K562 (cell line): ENCODE data around the gene TTC13. TPM values are rescaled to one million over a fixed set of nuclear protein-coding genes. Genes with fewer than 3 reads are reported as not detected.

Source experiments
- ATAC-seq: fragments of 200-7000 bp; cut with Tn5 transposase; 3 replicates; pipeline ENCODE4 v1.9.1; 2020; ENCODE audit warnings: moderate library complexity
- BruUV-seq: library from RNA; stranded (reverse); fragments of 400-500 nt; replicated peaks from 2 replicates; lab custom pipeline; 2021; lab: Mats Ljungman, UMichigan
- CTCF ChIA-PET: fragments of 300-600 bp; formaldehyde crosslinking; extraction: SDS; loops from one replicate; lab custom pipeline; 2021; ENCODE audit warnings: low intra/inter-chr PET ratio; lab: Yijun Ruan, JAX
- POLR2A ChIA-PET: fragments of 300-600, 350-650 bp; sonication (Branson Sonifier 250); formaldehyde crosslinking; extraction: SDS; loops from one replicate; lab custom pipeline; 2021; ENCODE audit warnings: antibody characterized with exemption, inconsistent platforms; lab: Yijun Ruan, JAX
- DNase-seq, 4 experiments: peaks; one replicate each; pipeline versions ENCODE4 v3.0.0 to v3.0.0-alpha.2; 2011 to 2018; ENCODE audit warnings: low spot score in 3 of 4, mixed read lengths in 3 of 4; ENCODE audit errors: extremely low read depth in 1 of 4
- FAIRE-seq: peaks from 2 replicates; lab custom pipeline; 2011; peaks lifted over from hg19 to GRCh38; lab: Jason Lieb, UNC
- H2AFZ ChIP-seq: 2 replicates; pipeline ENCODE4 v1.6.0; 2011; ENCODE audit warnings: low read depth, low read length, control low read depth, inconsistent platforms
- H3K27ac ChIP-seq: fragments of 200-600 bp; 3 replicates; pipeline ENCODE4 v1.8.0; 2011; ENCODE audit warnings: low read depth, mild to moderate bottlenecking, control low read depth, inconsistent platforms, low read length, moderate library complexity, mixed read lengths; ENCODE audit errors: extremely low read depth
- H3K27me3 ChIP-seq, 2 experiments: fragments of 300-600 bp in 1 of 2; 2 replicates in 1 of 2; 3 replicates in 1 of 2; pipeline versions ENCODE4 v1.6.0 to v1.8.0; 2011; ENCODE audit warnings: inconsistent platforms in 2 of 2, low read length in 2 of 2, mild to moderate bottlenecking in 1 of 2, mixed read lengths in 1 of 2, moderate library complexity in 1 of 2; ENCODE audit not compliant: control insufficient read depth in 2 of 2, insufficient read depth in 2 of 2
- H3K36me3 ChIP-seq: fragments of 300-600 bp; 3 replicates; pipeline ENCODE4 v1.8.0; 2011; ENCODE audit warnings: mild to moderate bottlenecking, low read length, inconsistent platforms; ENCODE audit not compliant: control insufficient read depth, insufficient read depth
- H3K4me1 ChIP-seq, 2 experiments: fragments of 200-600 bp in 1 of 2; replicated peaks in 1 of 2; 2 replicates in 1 of 2; 3 replicates in 1 of 2; pipeline versions ENCODE4 v1.5.1 to v1.8.0; 2011; ENCODE audit warnings: inconsistent platforms in 2 of 2, low read length in 2 of 2, mild to moderate bottlenecking in 1 of 2, mixed read lengths in 1 of 2, moderate library complexity in 1 of 2; ENCODE audit not compliant: control insufficient read depth in 2 of 2, insufficient read depth in 2 of 2
- H3K4me2 ChIP-seq: 2 replicates; pipeline ENCODE4 v1.6.1; 2011; ENCODE audit warnings: low read length, control low read depth, inconsistent platforms, mixed read lengths; ENCODE audit not compliant: insufficient read depth
- H3K4me3 ChIP-seq: fragments of 200-600 bp; sonication (generic), shearing (Covaris generic); 2 replicates; pipeline ENCODE4 v1.5.1; 2016; ENCODE audit warnings: control low read depth, inconsistent platforms
- H3K79me2 ChIP-seq: fragments of 200-600 bp; 3 replicates; pipeline ENCODE4 v1.8.0; 2011; ENCODE audit warnings: low read length, inconsistent platforms; ENCODE audit not compliant: control insufficient read depth, insufficient read depth
- H3K9ac ChIP-seq, 2 experiments: 2 replicates each; pipeline versions ENCODE4 v1.6.0 to v1.6.1; 2011; ENCODE audit warnings: low read depth in 2 of 2, low read length in 2 of 2, control low read depth in 1 of 2, inconsistent platforms in 1 of 2, mild to moderate bottlenecking in 1 of 2, mixed read lengths in 1 of 2; ENCODE audit not compliant: insufficient read depth in 1 of 2
- H3K9me1 ChIP-seq: one replicate; pipeline ENCODE4 v1.6.0; 2011; ENCODE audit warnings: inconsistent platforms, mild to moderate bottlenecking, low read length, moderate library complexity; ENCODE audit not compliant: control insufficient read depth, insufficient read depth
- H3K9me3 ChIP-seq: replicated peaks from 2 replicates; pipeline ENCODE4 v1.5.1; 2011; ENCODE audit warnings: low read depth, low read length, inconsistent platforms; ENCODE audit not compliant: control insufficient read depth, insufficient read depth
- H4K20me1 ChIP-seq: replicated peaks from 2 replicates; pipeline ENCODE4 v1.6.1; 2011; ENCODE audit warnings: low read length, inconsistent platforms, mixed read lengths; ENCODE audit not compliant: control insufficient read depth, insufficient read depth
- FIP1L1 ChIP-seq: fragments of 200-400 bp; formaldehyde crosslinking; IDR thresholded peaks from 2 replicates; pipeline ENCODE4 v1.6.1; 2018; ENCODE audit warnings: mild to moderate bottlenecking, low read depth, low read length; ENCODE audit not compliant: poor library complexity, severe bottlenecking
- KLF16 ChIP-seq: IDR thresholded peaks from 2 replicates; pipeline ENCODE4 v1.6.1; 2016; ENCODE audit warnings: antibody characterized with exemption
- MAFF ChIP-seq: IDR thresholded peaks from 2 replicates; pipeline ENCODE4 v1.6.1; 2012; ENCODE audit warnings: low read length, improper control_type of control experiment
- MXI1 ChIP-seq: IDR thresholded peaks from 2 replicates; pipeline ENCODE4 v1.6.1; 2011; ENCODE audit warnings: low read depth, mild to moderate bottlenecking, improper control_type of control experiment, low read length
- PML ChIP-seq: IDR thresholded peaks from 2 replicates; pipeline ENCODE4 v1.6.1; 2012; ENCODE audit warnings: low read length, inconsistent platforms
- RAD51 ChIP-seq: fragments of 450-650 bp; IDR thresholded peaks from 2 replicates; pipeline ENCODE4 v1.7.1; 2016; ENCODE audit warnings: low read depth, mild to moderate bottlenecking, borderline replicate concordance
- RBM17 ChIP-seq: fragments of 200-400 bp; formaldehyde crosslinking; IDR thresholded peaks from 2 replicates; pipeline ENCODE4 v1.6.1; 2017; ENCODE audit warnings: low read depth, mild to moderate bottlenecking, low read length, borderline replicate concordance
- SP1 ChIP-seq: sonication (generic); formaldehyde crosslinking; IDR thresholded peaks from 2 replicates; pipeline ENCODE4 v1.8.1; 2022; ENCODE audit warnings: mild to moderate bottlenecking, missing genetic modification reagents
- SP2 ChIP-seq: IDR thresholded peaks from 2 replicates; pipeline ENCODE4 v1.6.1; 2011; ENCODE audit warnings: mild to moderate bottlenecking, low read depth, low read length, moderate library complexity; ENCODE audit not compliant: poor library complexity, severe bottlenecking; ENCODE audit errors: extremely low read depth
- TAF1 ChIP-seq: IDR thresholded peaks from 2 replicates; pipeline ENCODE4 v1.6.1; 2011; ENCODE audit warnings: mild to moderate bottlenecking, low read length, moderate library complexity; ENCODE audit not compliant: insufficient read depth, control insufficient read depth, severe bottlenecking; ENCODE audit errors: extremely low read depth
- ZNF717 ChIP-seq: fragments of 250-450 bp; sonication (Bioruptor Pico); IDR thresholded peaks from 2 replicates; pipeline ENCODE4 v1.5.0; 2021
- ZNF77 ChIP-seq: fragments of 250-450 bp; sonication (Bioruptor Pico); IDR thresholded peaks from 2 replicates; pipeline ENCODE4 v1.5.0; 2020
- ZNF778 ChIP-seq: fragments of 450-650 bp; formaldehyde crosslinking; IDR thresholded peaks from 2 replicates; pipeline ENCODE4 v1.4.0; 2020; ENCODE audit warnings: mild to moderate bottlenecking, moderate library complexity
- WGBS: fragments of 100-300 bp; shearing (Covaris generic); methylation state at CpG from one replicate; pipeline ENCODE4 v1.1.6; 2016; ENCODE audit warnings: low coverage, mixed read lengths; ENCODE audit not compliant: insufficient coverage; ENCODE audit errors: missing lambda C conversion rate; 5-methylcytosine and 5-hydroxymethylcytosine counted together
- in situ Hi-C: fragments of 300-500 bp; cut with MboI; formaldehyde crosslinking; loops from 4 replicates; pipeline ENCODE4 v1.15.0; 2018; ENCODE audit warnings: inconsistent platforms, mixed read lengths
- intact Hi-C: fragments of 100-400 bp; cut with micrococcal nuclease; formaldehyde crosslinking; loops from 2 replicates; pipeline ENCODE4 v1.14.2; 2022
- polyA plus RNA-seq, 8 experiments: library from polyadenylated mRNA; depleted of rRNA in 4 of 8; stranded (reverse) in 5 of 8; unstranded in 3 of 8; fragments of >200 nt; fragmentation: Nextera tagmentation in 2 of 8; fragmentation: Illumina TruSeq in 1 of 8; extraction: Ambion mirVana in 2 of 8; extraction: Trizol in 1 of 8; gene quantifications; 2 replicates each; pipeline versions ENCODE4 v1.2.1 to v1.2.3, GENCODE V29; 2011 to 2014; ENCODE audit warnings: inconsistent platforms in 1 of 8, missing spikeins in 1 of 8
- total RNA-seq, 7 experiments: library from RNA; depleted of rRNA in 6 of 7; stranded (reverse); fragments of >200 nt in 6 of 7; fragmentation: Illumina TruSeq in 2 of 7; extraction: Trizol in 2 of 7; gene quantifications; 2 replicates each; pipeline versions ENCODE4 v1.2.1 to v1.2.3, GENCODE V29; 2011 to 2021; ENCODE audit warnings: low replicate concordance in 1 of 7
- TF ChIP-seq, protein P1 (sequence below): fragments of 250-450 bp; sonication (Bioruptor Pico); IDR thresholded peaks from 2 replicates; pipeline ENCODE4 v1.8.0; 2022; ENCODE audit warnings: moderate library complexity, mild to moderate bottlenecking, inconsistent platforms
- TF ChIP-seq, protein P2 (sequence below): sonication (generic); formaldehyde crosslinking; IDR thresholded peaks from 2 replicates; pipeline ENCODE4 v1.9.0; 2022; ENCODE audit warnings: mild to moderate bottlenecking, missing genetic modification reagents
- TF ChIP-seq, protein P3 (sequence below): fragments of 450-650 bp; IDR thresholded peaks from one replicate; pipeline ENCODE4 v1.6.1; 2018; ENCODE audit warnings: mild to moderate bottlenecking, moderate library complexity; ENCODE audit not compliant: partially characterized antibody
- TF ChIP-seq, protein P4 (sequence below): fragments of 250-450 bp; sonication (Bioruptor Pico); IDR thresholded peaks from 2 replicates; pipeline ENCODE4 v1.5.1; 2021; ENCODE audit warnings: mild to moderate bottlenecking

Gene TTC13
- total and polyA plus RNA-seq, 9 of the 15 experiments (the other 6 are each of a cell fraction or from before 2014, with no cell fraction given) = 1.7 to 13.8 (median 9.6) TPM

DNA sequence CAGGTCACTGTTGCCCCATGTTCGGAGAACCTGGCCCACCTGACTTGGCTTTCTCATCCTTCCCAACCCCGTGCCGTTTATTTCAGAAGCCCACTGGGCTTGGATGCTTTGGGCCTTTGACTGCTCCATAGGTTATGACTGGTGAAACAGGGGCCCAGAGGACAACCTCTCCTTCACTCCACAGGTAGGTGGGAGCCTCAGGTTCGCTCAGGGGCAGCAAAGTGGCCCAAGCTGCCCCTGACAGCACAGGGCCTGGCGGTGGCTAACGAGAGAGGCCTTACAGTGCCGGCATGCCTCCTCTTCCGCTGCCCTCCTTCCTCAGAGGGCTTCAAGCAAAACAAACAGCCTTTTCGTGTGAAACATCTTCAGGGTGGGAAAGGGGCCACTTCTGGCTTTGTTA is 44.5 kb upstream of the TTC13 start:
- no peak for FAIRE-seq
- no peak overlapping the region for H2AFZ ChIP-seq
- H3K27ac ChIP-seq = no peak overlapping the region
- H3K4me2 ChIP-seq = no peak overlapping the region
- no peak overlapping the region for H3K4me3 ChIP-seq
- in situ Hi-C loops = no loop called here
- 88% methylated on average over 9 of the region's 9 CpGs for WGBS
- no peaks in the 10 kb centered on the region for H3K9me3 ChIP-seq
- no peaks in the 10 kb centered on the region for H3K27me3 ChIP-seq
- 0 out of 3 replicates have a peak, but pooled peaks cover 12% of the 10 kb centered on the region for H3K79me2 ChIP-seq
- no peak for DNase-seq
- no peak for TF ChIP-seq PML
- TF ChIP-seq ZNF77 (CRISPR knock-in tag) = no peak
- no peak for TF ChIP-seq KLF16
- no peak for TF ChIP-seq SP2
- TF ChIP-seq, protein P1, sequence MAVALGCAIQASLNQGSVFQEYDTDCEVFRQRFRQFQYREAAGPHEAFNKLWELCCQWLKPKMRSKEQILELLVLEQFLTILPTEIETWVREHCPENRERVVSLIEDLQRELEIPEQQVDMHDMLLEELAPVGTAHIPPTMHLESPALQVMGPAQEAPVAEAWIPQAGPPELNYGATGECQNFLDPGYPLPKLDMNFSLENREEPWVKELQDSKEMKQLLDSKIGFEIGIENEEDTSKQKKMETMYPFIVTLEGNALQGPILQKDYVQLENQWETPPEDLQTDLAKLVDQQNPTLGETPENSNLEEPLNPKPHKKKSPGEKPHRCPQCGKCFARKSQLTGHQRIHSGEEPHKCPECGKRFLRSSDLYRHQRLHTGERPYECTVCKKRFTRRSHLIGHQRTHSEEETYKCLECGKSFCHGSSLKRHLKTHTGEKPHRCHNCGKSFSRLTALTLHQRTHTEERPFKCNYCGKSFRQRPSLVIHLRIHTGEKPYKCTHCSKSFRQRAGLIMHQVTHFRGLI (CRISPR knock-in tag) = no peak
- TF ChIP-seq RBM17 = no peak
- TF ChIP-seq RAD51 = no peak
- TF ChIP-seq, protein P2, sequence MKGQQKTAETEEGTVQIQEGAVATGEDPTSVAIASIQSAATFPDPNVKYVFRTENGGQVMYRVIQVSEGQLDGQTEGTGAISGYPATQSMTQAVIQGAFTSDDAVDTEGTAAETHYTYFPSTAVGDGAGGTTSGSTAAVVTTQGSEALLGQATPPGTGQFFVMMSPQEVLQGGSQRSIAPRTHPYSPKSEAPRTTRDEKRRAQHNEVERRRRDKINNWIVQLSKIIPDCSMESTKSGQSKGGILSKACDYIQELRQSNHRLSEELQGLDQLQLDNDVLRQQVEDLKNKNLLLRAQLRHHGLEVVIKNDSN (CRISPR knock-in tag) = no peak
- TF ChIP-seq MXI1 = no peak
- no peak for TF ChIP-seq FIP1L1
- TF ChIP-seq, protein P3, sequence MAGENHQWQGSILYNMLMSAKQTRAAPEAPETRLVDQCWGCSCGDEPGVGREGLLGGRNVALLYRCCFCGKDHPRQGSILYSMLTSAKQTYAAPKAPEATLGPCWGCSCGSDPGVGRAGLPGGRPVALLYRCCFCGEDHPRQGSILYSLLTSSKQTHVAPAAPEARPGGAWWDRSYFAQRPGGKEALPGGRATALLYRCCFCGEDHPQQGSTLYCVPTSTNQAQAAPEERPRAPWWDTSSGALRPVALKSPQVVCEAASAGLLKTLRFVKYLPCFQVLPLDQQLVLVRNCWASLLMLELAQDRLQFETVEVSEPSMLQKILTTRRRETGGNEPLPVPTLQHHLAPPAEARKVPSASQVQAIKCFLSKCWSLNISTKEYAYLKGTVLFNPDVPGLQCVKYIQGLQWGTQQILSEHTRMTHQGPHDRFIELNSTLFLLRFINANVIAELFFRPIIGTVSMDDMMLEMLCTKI = no peak
- TF ChIP-seq ZNF717 (CRISPR knock-in tag) = no peak
- TF ChIP-seq ZNF778 (CRISPR knock-in tag) = no peak
- TF ChIP-seq SP1 (CRISPR knock-in tag) = no peak
- TF ChIP-seq, protein P4, sequence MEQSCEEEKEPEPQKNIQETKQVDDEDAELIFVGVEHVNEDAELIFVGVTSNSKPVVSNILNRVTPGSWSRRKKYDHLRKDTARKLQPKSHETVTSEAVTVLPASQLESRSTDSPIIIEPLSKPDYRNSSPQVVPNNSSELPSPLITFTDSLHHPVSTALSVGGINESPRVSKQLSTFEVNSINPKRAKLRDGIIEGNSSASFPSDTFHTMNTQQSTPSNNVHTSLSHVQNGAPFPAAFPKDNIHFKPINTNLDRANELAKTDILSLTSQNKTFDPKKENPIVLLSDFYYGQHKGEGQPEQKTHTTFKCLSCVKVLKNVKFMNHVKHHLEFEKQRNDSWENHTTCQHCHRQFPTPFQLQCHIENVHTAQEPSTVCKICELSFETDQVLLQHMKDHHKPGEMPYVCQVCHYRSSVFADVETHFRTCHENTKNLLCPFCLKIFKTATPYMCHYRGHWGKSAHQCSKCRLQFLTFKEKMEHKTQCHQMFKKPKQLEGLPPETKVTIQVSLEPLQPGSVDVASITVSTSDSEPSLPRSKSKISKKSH (CRISPR knock-in tag) = no peak
- TF ChIP-seq TAF1 = no peak
- no peak for TF ChIP-seq MAFF
- ATAC-seq = no peak
- ChIA-PET POLR2A (no interaction called here), CTCF (no interaction called here)
- H3K36me3 ChIP-seq = peaks cover 40% of the 10 kb centered on the region; the same call in 2 of the 3 replicates
- no peak overlapping the region for H3K9ac ChIP-seq
- H3K9me1 ChIP-seq = no peaks in the 10 kb centered on the region
- H4K20me1 ChIP-seq = peaks cover 14% of the 10 kb centered on the region; the same call in 1 of the 2 replicates
- peaks cover 0 to 3% of the 10 kb centered on the region in 2 experiments; a peak in 3 of 5 replicates for H3K4me1 ChIP-seq
- intact Hi-C loops = no loop called here
- no TSS peak for BruUV-seq
